Measurements from ENCODE around the gene SYNM.
"Not testable (repeated sequence)": the region's sequence is repeated elsewhere in the genome, so short reads cannot be mapped to it uniquely, and the experiment has no call there.

Gene SYNM

DNA sequence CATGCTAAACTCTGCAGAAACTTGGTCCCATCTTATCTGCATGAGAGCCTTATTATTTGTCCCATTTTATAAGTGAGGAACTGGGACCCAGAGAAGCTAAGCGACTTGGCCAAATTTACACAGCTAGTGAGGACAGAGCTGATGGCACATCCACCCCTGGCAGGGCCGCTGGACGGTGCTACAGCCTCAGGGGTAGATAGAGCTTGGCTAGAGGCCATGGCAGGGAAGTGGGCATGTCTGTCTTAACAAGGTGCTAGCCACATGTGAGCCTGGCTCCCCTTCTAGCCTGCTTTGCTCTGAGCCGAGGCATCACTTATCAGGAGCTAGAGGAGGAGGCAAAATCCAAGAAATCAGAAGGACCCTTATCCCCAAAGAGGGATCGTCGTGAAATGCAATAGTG lies 36.7 kb upstream of the SYNM start:
- Histone ChIP-seq H3K27ac (ENCODE audit: low read depth, low read length) (no peak overlapping the region), H3K36me3 (ENCODE audit: control insufficient read depth, insufficient read depth, low read length) (no peaks in the 10 kb centered on the region), H3K27me3 (ENCODE audit: control insufficient read depth, insufficient read depth, low read length) (no peaks in the 10 kb centered on the region; the same call in 1 of the 2 replicates), H3K9ac (ENCODE audit: low read depth, low read length) (no peak overlapping the region), H3K9me3 (ENCODE audit: control insufficient read depth, insufficient read depth, low read length) (no peaks in the 10 kb centered on the region), H3K4me3 (ENCODE audit: low read depth, low read length) (no peak overlapping the region), H3K4me1 (ENCODE audit: control insufficient read depth, insufficient read depth, low read length) (no peaks in the 10 kb centered on the region)

DNA sequence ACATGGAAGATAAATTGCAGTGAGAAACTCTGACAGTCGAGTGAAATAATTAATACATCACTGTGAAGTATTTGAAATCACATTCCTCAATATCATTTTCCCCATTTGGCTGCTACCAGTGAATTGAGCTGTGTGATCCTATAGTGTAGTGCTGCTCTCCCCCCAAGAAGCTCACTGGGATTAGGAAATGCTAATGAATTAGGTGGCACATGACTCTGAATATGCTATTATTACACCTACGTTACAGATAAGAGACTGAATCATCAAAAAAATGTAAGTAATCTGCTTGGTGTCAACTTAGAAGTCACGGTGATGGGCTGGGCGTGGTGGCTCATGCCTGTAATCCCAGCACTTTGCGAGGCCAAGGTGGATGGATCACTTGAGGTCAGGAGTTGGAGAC lies 34.7 kb upstream of the SYNM start:
- H3K4me3 ChIP-seq (ENCODE audit: low read depth, low read length) = no peak overlapping the region
- H3K27me3 ChIP-seq (ENCODE audit: control insufficient read depth, insufficient read depth, low read length) = no peaks in the 10 kb centered on the region
- H3K4me1 ChIP-seq (ENCODE audit: control insufficient read depth, insufficient read depth, low read length) = no peaks in the 10 kb centered on the region
- no peak overlapping the region for H3K9ac ChIP-seq (ENCODE audit: low read depth, low read length)
- H3K9me3 ChIP-seq (ENCODE audit: control insufficient read depth, insufficient read depth, low read length) = no peaks in the 10 kb centered on the region
- H3K36me3 ChIP-seq (ENCODE audit: control insufficient read depth, insufficient read depth, low read length) = no peaks in the 10 kb centered on the region
- H3K27ac ChIP-seq (ENCODE audit: low read depth, low read length) = no peak overlapping the region

DNA sequence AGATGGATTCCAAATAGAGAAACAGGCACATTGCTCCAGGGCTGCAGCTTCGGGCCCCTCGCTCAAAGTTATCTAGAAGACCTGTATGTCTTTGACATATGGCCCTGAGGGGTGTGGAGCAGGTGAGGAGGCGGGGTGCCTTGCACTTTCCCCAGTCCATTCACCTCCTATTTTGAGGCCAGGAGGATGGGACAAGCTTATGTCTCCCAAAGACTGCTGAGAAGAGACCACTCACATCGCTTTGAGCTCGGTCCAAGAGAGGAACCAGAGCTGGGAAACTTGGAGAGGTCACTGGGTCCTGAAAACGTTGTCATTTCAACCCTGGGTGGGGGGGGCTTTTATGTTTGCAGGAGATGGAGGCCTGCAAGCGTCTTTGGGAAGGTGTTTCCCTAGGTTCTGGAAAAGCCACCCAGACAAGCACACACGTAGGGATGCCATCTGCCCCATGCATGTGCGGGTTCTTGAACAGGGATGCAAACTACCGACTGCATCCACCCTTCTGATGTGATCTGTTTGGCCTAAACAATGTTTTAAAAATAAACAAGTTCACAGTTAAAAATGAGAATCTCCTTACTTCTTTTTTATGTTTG lies 33.7 kb upstream of the SYNM start:
- H3K36me3 ChIP-seq (ENCODE audit: control insufficient read depth, insufficient read depth, low read length) = no peaks in the 10 kb centered on the region
- no peaks in the 10 kb centered on the region for H3K27me3 ChIP-seq (ENCODE audit: control insufficient read depth, insufficient read depth, low read length)
- H3K27ac ChIP-seq (ENCODE audit: low read depth, low read length) = no peak overlapping the region
- H3K9ac ChIP-seq (ENCODE audit: low read depth, low read length) = no peak overlapping the region
- no peaks in the 10 kb centered on the region for H3K4me1 ChIP-seq (ENCODE audit: control insufficient read depth, insufficient read depth, low read length)
- H3K4me3 ChIP-seq (ENCODE audit: low read depth, low read length) = no peak overlapping the region
- no peaks in the 10 kb centered on the region for H3K9me3 ChIP-seq (ENCODE audit: control insufficient read depth, insufficient read depth, low read length)

DNA sequence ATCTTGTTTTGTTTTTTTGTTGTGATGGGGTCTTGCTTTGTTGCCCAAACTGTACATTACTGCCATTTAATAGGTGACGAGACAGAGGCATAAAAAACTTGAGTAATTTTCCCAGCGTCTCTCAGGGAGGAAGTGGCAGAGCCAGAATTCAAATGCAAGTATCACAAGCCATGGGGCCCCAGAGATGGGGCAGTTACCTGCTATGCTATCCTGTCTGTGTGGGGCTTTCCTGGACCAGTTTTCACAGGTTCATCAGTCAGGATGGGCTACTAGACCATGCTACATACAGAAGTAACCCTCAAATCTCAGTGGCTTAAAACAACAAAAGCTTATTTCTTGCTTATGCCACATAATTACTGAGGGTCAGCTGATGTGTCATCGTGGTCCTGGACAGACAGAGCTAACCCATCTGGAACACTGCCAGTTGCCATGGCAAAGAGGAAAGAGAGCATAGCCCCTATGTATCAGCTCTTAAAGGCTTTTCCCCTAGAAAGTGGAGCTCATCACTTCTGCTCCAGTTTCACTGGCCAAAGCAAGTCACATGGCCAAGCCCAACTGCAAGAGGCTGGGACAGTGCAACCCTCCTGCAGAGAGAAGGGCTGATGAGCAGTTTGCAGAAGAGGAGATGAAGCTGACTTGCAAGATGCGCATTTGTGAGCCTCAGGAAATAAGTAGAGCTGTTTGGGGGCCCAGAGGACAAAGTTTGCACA lies 31.7 kb upstream of the SYNM start:
- Histone ChIP-seq H3K9me3 (ENCODE audit: control insufficient read depth, insufficient read depth, low read length) (no peaks in the 10 kb centered on the region), H3K27ac (ENCODE audit: low read depth, low read length) (no peak overlapping the region), H3K4me3 (ENCODE audit: low read depth, low read length) (no peak overlapping the region), H3K36me3 (ENCODE audit: control insufficient read depth, insufficient read depth, low read length) (no peaks in the 10 kb centered on the region), H3K4me1 (ENCODE audit: control insufficient read depth, insufficient read depth, low read length) (no peaks in the 10 kb centered on the region), H3K9ac (ENCODE audit: low read depth, low read length) (no peak overlapping the region), H3K27me3 (ENCODE audit: control insufficient read depth, insufficient read depth, low read length) (no peaks in the 10 kb centered on the region)

DNA sequence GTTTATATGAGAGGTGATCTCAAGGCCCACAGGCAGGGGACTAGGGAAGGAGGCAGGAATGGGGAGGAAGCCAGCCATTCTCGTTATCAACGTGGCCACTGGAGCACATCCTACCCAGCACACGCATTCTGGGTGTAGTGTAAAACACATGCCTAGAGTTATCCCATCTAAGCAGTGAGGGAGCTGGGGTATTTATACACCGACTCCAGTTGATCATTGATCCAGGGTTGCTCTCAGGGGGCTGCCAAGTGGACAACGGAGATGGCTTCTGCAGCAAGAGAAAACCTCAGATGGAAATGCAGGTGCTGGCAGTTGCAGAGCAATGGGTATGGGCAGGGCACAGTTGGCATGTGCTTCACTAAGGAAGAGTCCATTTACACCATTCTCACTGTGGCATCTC lies 30.4 kb upstream of the SYNM start:
- Histone ChIP-seq H3K36me3 (ENCODE audit: control insufficient read depth, insufficient read depth, low read length) (no peaks in the 10 kb centered on the region), H3K27ac (ENCODE audit: low read depth, low read length) (no peak overlapping the region), H3K9me3 (ENCODE audit: control insufficient read depth, insufficient read depth, low read length) (no peaks in the 10 kb centered on the region), H3K4me1 (ENCODE audit: control insufficient read depth, insufficient read depth, low read length) (no peaks in the 10 kb centered on the region), H3K9ac (ENCODE audit: low read depth, low read length) (no peak overlapping the region), H3K4me3 (ENCODE audit: low read depth, low read length) (no peak overlapping the region), H3K27me3 (ENCODE audit: control insufficient read depth, insufficient read depth, low read length) (no peaks in the 10 kb centered on the region)

DNA sequence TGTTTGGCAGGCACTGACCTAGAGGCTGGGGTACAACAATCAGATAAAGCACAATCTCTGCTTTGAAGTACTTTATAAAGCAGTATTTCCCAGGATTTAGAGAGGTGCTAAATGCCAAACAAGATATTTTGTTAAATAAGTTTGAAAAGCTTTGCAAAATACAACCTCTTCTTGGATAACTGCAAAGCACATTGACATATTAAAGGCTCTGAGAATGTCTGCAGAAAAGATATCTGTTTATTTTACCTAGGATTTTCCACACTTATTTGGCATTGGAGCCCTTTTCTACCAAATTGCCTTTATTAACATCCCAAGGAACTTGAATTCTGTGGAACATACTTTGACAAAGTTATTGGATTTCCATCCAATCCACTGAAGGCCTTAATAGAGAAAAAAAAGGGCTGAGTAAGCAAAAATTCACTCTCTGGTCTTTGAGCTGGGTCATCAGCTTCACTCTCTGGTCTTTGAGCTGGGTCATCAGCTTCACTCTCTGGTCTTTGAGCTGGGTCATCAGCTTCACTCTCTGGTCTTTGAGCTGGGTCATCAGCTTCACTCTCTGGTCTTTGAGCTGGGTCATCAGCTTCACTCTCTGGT lies 29.7 kb upstream of the SYNM start:
- H3K4me1 ChIP-seq (ENCODE audit: control insufficient read depth, insufficient read depth, low read length); H3K9ac ChIP-seq (ENCODE audit: low read depth, low read length); H3K27me3 ChIP-seq (ENCODE audit: control insufficient read depth, insufficient read depth, low read length); H3K36me3 ChIP-seq (ENCODE audit: control insufficient read depth, insufficient read depth, low read length); H3K9me3 ChIP-seq (ENCODE audit: control insufficient read depth, insufficient read depth, low read length); H3K4me3 ChIP-seq (ENCODE audit: low read depth, low read length); H3K27ac ChIP-seq (ENCODE audit: low read depth, low read length): not testable (repeated sequence)

DNA sequence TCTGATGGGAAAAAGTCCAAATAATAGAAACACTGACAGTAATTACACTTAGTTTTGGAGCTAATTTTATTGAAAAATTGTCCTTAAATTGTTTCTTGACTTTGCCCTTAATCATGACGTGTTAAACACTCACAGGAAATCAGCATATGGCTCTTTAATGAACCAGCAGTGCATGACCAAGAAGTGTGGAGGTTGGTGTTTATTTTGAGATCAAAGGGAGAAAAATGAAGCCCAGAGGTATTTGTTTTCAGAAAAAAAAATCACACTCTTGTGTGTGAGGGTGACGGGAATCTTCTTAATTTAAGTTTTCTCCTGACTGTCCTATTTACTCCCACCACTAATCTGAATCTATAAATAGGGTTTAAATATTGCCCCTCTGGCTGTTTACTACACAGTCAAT lies 28.8 kb upstream of the SYNM start:
- Histone ChIP-seq H3K4me3 (ENCODE audit: low read depth, low read length) (no peak overlapping the region), H3K9me3 (ENCODE audit: control insufficient read depth, insufficient read depth, low read length) (no peaks in the 10 kb centered on the region), H3K36me3 (ENCODE audit: control insufficient read depth, insufficient read depth, low read length) (no peaks in the 10 kb centered on the region), H3K27me3 (ENCODE audit: control insufficient read depth, insufficient read depth, low read length) (no peaks in the 10 kb centered on the region), H3K9ac (ENCODE audit: low read depth, low read length) (no peak overlapping the region), H3K27ac (ENCODE audit: low read depth, low read length) (no peak overlapping the region), H3K4me1 (ENCODE audit: control insufficient read depth, insufficient read depth, low read length) (no peaks in the 10 kb centered on the region)

DNA sequence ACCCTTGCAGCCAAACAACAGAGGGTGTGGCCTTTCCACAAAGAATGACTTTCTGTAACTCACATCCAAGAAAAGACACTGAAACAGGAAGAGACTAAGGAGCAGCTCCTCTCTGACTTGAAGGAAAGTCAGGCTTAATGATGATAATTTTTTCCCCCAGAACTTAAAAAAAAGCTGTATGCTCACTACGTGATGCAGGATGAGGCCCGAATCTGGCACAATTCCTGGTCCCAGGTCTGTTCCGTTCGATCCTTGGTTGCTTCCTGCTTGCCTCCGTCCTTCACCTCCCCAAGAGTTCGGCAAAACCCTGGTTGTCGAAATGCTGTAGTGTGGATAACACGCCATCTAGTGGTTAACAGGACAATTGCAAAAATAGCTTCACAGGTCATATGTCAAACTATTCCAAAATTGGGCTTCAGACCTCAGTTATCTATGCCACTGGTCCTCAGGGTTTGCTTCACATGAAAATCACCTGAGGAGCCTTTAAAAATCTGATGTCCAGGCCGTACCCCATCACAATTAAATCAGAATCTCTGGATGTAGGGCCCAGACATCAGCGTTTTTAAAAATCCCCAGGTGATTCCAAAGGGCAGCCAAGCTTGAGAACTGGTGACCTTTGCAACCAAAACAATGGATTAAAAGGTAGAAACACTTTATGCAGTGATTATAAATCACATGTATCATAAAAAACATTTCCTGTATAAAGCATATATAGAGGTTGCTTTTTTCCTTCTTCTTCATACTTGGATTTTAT lies 28.1 kb upstream of the SYNM start:
- H3K4me1 ChIP-seq (ENCODE audit: control insufficient read depth, insufficient read depth, low read length) = no peaks in the 10 kb centered on the region
- no peaks in the 10 kb centered on the region for H3K36me3 ChIP-seq (ENCODE audit: control insufficient read depth, insufficient read depth, low read length)
- H3K27ac ChIP-seq (ENCODE audit: low read depth, low read length) = no peak overlapping the region
- H3K9ac ChIP-seq (ENCODE audit: low read depth, low read length) = no peak overlapping the region
- H3K9me3 ChIP-seq (ENCODE audit: control insufficient read depth, insufficient read depth, low read length) = no peaks in the 10 kb centered on the region
- H3K27me3 ChIP-seq (ENCODE audit: control insufficient read depth, insufficient read depth, low read length) = no peaks in the 10 kb centered on the region
- H3K4me3 ChIP-seq (ENCODE audit: low read depth, low read length) = no peak overlapping the region

DNA sequence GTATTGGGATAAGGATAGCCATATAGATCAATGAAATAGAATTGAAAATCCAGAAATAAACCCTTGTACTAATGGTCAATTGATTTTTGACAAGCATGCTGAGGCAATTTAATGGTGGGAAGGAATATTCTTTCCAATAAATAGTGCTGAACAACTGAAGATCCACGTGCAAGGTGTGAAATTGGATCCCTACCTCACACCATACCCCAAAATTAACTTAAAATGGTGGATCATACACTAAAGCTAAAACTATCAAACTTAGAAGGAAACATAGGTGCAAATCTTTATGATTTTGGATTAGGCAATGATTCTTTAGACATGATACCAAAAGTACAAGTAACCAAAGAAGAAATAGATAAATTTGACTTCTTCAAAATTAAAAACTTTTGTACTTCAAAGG lies 22.1 kb upstream of the SYNM start:
- no peaks in the 10 kb centered on the region for H3K36me3 ChIP-seq (ENCODE audit: control insufficient read depth, insufficient read depth, low read length)
- H3K4me1 ChIP-seq (ENCODE audit: control insufficient read depth, insufficient read depth, low read length) = no peaks in the 10 kb centered on the region
- H3K9me3 ChIP-seq (ENCODE audit: control insufficient read depth, insufficient read depth, low read length) = peaks cover 4% of the 10 kb centered on the region
- no peak overlapping the region for H3K9ac ChIP-seq (ENCODE audit: low read depth, low read length)
- H3K27me3 ChIP-seq (ENCODE audit: control insufficient read depth, insufficient read depth, low read length) = no peaks in the 10 kb centered on the region
- no peak overlapping the region for H3K27ac ChIP-seq (ENCODE audit: low read depth, low read length)
- no peak overlapping the region for H3K4me3 ChIP-seq (ENCODE audit: low read depth, low read length)

DNA sequence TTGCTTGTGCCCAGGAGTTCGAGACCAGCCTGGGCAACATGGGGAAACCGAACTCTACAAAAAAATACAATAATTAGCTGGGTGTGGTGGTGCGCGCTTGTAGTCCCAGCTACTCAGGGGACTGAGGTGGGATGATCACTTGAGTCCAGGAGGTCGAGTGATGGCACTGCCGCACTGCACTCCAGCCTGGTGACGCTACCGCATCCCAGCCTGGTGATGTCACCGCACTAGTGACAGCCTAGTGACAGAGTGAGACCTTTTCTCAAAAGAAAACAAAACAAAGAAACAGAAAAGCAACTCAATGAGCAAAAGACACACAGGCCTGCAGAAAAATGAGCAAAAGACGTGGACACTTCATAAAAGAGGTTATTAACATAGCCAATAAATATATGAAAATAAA lies 19.9 kb upstream of the SYNM start:
- Histone ChIP-seq H3K9me3 (ENCODE audit: control insufficient read depth, insufficient read depth, low read length) (peaks cover 4% of the 10 kb centered on the region), H3K27ac (ENCODE audit: low read depth, low read length) (no peak overlapping the region), H3K9ac (ENCODE audit: low read depth, low read length) (no peak overlapping the region), H3K27me3 (ENCODE audit: control insufficient read depth, insufficient read depth, low read length) (no peaks in the 10 kb centered on the region), H3K4me3 (ENCODE audit: low read depth, low read length) (no peak overlapping the region), H3K4me1 (ENCODE audit: control insufficient read depth, insufficient read depth, low read length) (no peaks in the 10 kb centered on the region), H3K36me3 (ENCODE audit: control insufficient read depth, insufficient read depth, low read length) (no peaks in the 10 kb centered on the region)

Measured in HUES48 (cell line).